ENCODE measurements around the gene RELL1.
"Not testable (repeated sequence)": the region's sequence is repeated elsewhere in the genome, so short reads cannot be mapped to it uniquely, and the experiment has no call there.

Gene RELL1

DNA sequence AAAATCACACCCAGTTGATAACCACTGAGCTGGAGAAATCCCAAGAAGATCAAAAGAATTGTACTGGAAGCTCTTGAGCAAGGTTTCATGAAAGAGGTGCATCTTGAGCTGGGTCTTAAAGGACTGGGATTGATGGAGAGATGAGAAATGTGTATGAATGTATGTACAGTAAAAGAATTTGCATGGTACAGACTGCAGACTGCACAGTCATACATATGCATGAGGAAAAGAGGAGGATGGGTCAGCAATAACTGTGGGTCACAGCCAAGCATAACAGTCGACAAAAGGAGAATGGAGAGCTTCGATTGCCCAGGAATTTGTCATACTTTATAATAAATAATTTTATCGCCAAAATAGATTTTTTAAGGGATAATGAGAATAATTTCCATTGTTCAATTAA, 4.8 kb upstream of the RELL1 start:
- no peak for DNase-seq

GRCh38 chr4:37689353-37690095, 3.3 kb upstream of the RELL1 start:
- DNase-seq = no peak

DNA sequence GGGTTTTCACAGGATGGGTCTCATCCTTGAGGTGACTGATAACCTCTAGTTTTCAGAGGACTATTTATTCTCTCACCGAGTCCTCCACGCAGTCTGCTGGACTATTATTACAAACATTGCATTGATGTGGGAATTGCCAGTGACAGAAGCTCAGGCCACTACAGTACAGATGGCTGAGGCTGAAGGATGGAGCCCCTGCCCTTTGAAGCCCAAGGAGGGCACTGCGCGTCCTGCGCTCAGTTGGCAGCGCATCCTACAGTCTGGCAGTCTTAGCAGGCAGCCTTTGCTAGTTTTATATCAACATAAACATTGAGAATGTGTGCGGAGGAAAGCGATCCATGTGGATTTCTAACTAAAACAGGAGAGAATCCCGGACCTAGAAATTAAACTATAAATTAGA, 1.5 kb upstream of the RELL1 start:
- DNase-seq = no peak

DNA sequence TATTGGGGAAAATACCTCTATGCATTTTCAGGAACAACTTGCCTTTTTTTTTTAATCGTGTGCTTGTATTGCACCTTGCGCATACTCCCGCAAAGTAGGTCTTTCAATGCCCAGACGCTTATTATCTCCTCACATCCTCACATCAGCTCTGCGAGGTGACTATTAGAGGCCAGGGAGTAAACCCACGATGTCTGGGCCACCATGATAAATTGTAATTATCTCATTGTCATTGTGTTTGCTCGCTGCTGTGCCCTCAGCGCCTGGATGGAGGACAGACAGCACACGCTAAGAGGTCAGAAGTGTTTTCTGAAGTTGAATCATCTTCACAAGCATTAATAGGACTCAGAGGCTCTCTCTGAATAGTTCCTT, 1.0 kb upstream of the RELL1 start:
- no peak for DNase-seq

- DNase-seq = no peak
Measured at GRCh38 chr4:37685823-37686372, 278 bp downstream of the RELL1 start.

DNA sequence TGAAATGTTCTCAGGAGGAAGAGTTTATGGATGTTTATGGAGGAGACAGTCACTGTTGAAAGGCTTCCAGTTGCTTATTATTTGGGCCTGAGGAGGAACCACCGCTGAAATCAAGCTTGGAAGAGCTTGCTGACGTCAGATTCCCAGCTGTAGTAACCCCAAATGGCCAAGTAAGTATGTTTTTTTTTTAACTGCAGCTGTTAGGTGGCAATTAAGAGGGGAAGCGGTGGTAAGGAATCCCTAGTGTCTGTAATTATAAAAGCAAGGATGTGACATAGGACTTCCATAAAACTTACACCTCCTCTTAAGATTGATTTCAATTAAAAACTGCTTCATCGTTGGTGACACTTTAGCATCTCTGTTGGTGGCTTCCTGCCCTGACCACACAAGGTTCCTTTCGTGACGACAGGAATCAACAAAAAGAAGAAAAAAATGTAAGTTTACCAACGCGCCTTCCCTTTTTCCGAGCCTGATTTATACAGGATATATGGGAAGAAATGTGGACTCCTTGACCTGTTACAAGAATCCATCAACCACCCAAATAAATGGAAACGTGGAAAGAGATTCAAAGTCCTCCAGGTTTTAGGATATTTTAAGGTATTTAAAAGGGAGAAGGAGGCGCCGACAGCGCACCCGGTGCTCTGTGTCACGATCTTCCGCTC, 884 bp downstream of the RELL1 start:
- peak; percentile 69 for DNase-seq

DNA sequence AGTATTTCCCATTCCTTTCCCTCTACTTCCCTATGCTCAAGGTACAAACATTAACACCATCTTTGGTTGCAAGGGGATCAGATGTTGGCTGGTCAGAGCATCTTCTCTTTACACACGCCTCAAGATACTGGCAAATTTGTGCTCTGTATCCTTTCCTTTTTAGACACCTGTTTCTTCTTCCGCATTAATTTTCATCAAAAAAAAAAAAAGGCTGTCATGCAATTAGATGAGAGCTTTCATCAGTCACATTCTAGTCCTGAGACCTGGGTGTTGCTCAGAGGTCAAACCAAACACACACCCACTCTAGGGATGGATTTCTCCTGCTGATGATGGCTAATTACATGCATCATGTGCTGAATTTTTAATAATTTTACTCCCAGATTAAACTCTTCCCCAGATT, 2.0 kb downstream of the RELL1 start:
- DNase-seq = no peak

DNA sequence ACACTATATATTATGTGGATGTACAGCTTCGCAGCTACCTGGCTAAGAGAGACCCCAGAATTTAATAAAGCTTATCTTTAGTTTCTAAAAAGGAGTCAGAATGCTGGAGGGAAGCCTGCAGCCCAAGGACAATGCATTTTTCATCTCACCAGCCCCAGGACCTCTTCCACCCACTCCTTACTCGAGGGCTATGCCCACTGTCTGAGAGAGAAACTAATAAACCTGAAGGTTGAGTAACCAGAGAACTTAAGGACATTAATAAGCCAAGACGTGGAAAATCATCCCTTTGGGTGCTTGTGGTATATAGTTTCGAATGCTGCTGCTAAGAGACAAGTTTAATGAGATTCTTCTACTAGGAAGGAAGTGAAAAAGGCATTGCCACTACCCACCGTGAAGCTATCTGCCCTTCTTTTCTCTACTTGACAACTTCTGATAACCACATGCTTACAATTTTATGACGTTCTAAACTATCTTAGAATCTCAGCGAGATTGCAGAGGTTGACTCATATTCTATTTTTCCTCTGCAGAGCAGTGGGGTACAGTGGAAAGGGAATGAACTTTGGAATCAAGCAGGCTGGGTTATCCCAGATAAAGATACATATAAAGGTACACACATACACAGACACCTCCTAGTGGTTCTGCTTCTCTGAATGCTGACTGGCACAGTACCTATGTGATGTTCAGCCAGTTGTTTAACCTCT, 3.3 kb downstream of the RELL1 start:
- DNase-seq = peak; percentile 16

DNA sequence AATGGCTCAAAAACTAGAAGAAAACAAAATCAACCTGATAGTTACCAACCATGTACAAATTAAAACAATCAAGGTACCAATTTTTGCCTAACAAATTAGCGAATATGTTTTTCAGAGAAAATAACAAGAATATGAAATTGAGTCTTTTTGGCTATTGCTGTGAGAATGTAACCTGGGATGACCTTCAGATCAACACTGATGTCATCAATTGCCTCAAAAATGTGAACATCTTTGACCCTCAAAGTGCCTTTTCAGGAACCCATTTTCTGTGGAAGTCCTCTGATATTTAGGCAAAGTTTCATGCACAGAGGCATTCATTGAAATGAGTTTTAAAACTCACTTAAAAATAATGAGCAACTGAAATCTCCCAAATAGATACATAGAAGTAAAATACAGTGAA, 6.1 kb downstream of the RELL1 start:
- no peak for DNase-seq

DNA sequence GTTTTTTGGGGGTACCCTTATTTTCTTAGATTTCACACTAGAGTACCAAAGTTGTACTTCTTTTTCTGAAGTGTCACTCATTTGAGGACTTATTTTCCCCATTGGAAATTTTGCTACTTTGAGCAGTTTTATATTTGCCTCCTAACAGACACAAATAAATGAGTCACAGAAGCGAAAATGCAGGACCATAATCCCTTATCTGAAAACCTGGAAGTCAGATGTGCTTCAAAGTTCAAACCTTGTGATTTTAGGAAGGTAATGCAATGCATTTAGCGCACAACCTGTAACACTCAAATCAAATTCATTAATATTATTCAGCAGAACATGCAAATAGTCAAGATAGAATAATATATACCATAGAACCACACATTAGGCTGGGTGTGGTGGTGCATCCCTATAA, 6.9 kb downstream of the RELL1 start:
- no peak for DNase-seq

- DNase-seq = no peak
Measured at GRCh38 chr4:37678624-37679023, 7.6 kb downstream of the RELL1 start.

DNA sequence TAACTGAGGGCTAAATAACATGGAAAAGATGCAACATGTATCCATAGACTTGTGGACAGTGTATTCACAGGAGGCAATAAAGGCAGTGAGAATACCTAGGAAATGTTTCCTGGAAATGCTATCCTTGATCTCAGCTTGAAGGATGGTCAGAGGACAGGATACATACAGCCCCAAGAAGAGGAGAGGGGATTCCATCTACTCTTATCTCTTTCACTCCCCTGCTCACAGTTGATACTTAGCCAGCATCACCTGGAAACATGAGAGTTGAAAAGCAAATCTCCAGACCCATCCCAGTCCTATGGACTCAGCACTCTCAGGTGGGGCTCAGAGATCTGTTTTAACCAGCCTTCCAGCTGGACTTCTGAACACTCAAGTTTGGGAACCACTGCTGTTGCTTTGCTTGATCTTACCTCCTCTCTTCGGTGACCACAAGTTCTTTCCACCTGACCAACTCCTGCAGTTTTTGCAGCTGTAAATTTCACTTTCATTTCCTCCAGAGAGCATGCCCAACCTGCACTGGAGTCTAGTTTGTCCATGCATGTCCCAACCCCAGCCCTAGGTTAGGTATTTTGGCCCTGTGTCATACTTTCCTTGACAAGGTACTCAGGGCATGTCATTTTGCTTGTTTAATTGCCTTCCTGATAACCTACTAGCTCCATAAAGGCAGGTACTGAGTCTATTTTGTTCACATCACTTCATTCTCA, 10.4 kb downstream of the RELL1 start:
- DNase-seq = peak; percentile 27

- DNase-seq = no peak
Measured at GRCh38 chr4:37674439-37674838, 11.7 kb downstream of the RELL1 start.

GRCh38 chr4:37673538-37674192, 12.5 kb downstream of the RELL1 start:
- DNase-seq = no peak

GRCh38 chr4:37671072-37671471, 15.1 kb downstream of the RELL1 start:
- no peak for DNase-seq

DNA sequence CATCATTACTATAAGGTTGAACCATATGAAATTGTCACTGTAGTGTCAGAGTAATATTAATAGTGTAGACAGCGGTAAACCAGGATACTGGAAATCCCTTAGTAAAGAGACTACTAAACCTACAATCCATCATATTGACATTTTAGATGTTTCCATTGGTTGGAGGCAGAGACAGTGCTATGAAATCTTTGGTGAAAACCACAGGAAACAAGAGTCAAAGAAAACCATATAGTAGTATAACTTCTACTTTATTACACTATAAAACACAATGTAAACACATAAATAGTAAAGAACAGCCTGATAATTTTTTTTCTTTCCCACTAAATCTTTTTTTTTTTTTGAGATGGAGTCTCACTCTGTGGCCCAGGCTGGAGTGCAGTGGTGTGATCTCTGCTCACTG, 15.9 kb downstream of the RELL1 start:
- no peak for DNase-seq

- DNase-seq = not testable (repeated sequence)
Measured at GRCh38 chr4:37669124-37669523, 17.1 kb downstream of the RELL1 start.

DNA sequence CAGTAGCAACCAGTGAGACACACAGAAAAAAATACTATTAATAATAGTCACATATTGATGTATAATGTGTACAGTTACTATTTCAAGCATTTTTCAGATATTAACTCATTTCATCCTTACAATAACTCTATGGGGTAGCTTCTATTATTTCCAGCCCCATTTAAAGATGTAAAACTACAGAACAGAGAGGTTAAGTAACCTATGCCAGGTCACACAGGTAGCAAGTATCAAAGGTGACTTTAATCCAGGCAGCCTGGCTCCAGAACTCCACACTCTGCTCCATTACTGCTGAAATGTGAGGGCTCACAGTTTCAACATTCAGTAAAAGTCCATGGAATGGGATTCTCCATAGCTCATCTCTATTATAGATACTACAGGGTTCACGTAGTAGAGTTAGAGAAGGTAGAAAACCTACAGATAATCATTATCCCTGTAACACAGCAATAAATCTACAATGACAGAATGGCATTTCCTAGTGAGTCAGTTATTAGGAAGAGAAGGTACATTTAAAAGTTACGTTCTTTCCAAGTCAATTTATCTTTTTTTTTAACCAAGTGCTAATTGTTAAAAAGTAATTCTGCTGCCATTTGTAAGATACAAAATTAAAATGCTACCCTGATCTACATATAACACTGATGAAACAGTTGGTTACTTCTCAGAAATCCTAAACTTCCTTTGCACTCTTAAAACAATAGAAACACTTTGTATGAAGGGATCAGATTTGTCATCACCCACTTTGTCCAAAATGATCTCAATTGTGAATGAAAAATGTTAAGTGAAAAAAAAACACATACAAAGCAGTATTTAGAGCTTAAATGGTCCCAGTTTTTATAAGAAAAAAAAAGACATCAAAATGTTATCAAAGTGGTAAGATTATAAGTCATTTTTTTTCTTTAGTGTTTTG, 18.7 kb downstream of the RELL1 start:
- no peak for DNase-seq

- no peak for DNase-seq
Measured at GRCh38 chr4:37666625-37667071, 19.5 kb downstream of the RELL1 start.

DNA sequence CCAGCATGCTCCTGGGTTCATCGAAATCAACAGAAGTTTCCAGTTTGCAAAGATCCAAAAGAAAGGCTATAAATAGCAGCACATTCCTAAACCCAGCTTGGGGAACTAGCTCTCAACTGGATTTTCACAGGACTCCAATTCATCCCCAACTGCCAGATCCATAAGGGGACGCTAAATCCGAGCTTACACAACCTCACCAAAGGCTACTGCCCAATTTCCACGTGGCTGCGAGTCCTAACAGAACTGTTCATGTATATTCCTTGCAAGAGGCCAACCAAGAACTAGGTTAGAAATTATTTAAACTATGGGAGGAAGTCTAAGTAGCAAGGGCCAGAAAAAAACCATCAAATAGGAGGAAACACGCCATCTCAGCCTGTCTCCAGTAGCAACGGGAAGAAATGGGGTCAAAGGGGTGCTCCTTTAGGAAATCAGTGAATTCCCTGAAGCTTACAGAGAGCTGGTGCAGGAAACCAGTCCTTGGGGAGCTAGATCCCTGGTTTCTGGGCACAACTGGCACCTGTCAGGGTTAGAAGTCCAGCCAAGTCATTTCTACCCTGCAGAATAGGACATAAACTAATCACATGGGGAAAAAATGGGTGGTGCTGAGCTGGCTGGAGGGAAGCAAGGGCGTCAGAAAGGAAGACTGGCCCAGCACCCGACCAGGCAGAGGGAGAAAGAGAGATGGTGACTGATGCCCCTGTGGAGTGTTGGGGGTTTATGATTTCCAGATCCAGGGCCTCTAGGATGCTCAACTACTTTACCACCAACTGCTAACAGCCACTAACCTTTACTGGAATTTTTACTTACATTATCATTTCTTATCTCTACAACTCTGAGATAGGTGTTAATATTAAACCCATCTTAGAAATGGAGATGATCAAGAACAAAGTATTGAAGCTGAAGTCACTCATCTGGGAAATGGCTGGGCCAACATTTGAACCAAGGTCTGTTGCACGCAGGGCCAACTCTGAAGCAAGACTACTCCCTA, 20.5 kb downstream of the RELL1 start:
- no peak for DNase-seq

Measured in CD4-positive, alpha-beta T cell treated with Interleukin-12 subunit alpha and Interleukin-12 subunit beta, for 1 hour (primary cell).